ENCODE measurements around the gene KCNJ18.

DNA sequence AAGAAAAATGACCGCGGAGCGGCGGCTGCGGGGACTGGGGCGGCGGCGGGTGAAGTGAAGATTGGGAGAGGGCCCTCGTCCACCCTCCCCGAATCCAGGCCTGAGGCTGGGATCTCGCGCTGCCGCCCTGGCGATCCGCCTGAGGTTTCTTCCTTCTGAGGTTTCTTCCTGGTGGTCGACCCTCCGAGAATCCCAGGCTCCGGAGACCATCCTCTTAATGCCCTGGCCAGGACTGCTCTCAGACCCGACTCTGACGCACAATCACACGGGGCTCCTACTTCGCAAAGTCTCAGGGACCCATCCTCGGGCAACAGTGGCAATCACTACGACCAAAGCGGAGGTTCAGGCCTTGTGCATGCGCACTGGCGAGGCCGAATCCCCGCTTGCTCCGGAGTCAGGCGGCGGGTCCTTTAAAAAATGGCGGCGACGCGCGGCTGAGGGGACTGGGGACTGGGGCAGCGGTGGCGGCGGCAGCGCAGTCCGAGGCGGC, 18.0 kb upstream of the KCNJ18 start:
- TF ChIP-seq CTCF (conservative IDR thresholded peaks at IDR 0.05; ENCODE audit: low read length) (no peak), EZH2phosphoT487 (IDR thresholded peaks at IDR 0.05; ENCODE audit: borderline replicate concordance, low read depth, low read length) (no peak)

Data from OCI-LY7 (cell line).